Esophagus (tissue), 2 donors: ENCODE results near the gene SOWAHA. TPM values are rescaled to one million over a fixed set of nuclear protein-coding genes. Genes with fewer than 3 reads are reported as not detected.

Experiments used
- H3K27ac ChIP-seq, 2 donors: one replicate each; pipeline ENCODE4 v1.5.1; 2013; ENCODE audit warnings: low read depth in 2 of 2, mild to moderate bottlenecking in 2 of 2, inconsistent platforms in 1 of 2, low read length in 1 of 2, moderate library complexity in 1 of 2
- H3K27me3 ChIP-seq, 2 donors: one replicate each; pipeline ENCODE4 v1.6.1; 2013; ENCODE audit warnings: low read length in 2 of 2, control low read depth in 1 of 2, mild to moderate bottlenecking in 1 of 2; ENCODE audit not compliant: insufficient read depth in 2 of 2, control insufficient read depth in 1 of 2
- H3K36me3 ChIP-seq, 2 donors: one replicate each; pipeline ENCODE4 v1.6.1; 2013; ENCODE audit warnings: low read length in 1 of 2; ENCODE audit not compliant: control insufficient read depth in 2 of 2, insufficient read depth in 2 of 2
- H3K4me1 ChIP-seq, 2 donors: one replicate each; pipeline ENCODE4 v1.6.1; 2013; ENCODE audit warnings: low read length in 1 of 2; ENCODE audit not compliant: control insufficient read depth in 2 of 2, insufficient read depth in 2 of 2
- H3K4me3 ChIP-seq, 2 donors: one replicate each; pipeline ENCODE4 v1.5.1; 2013; ENCODE audit warnings: low read length in 2 of 2, mild to moderate bottlenecking in 2 of 2, low read depth in 1 of 2, moderate library complexity in 1 of 2
- H3K9me3 ChIP-seq, 2 donors: one replicate each; pipeline ENCODE4 v1.6.1; 2013; ENCODE audit warnings: mild to moderate bottlenecking in 2 of 2, low read depth in 1 of 2, low read length in 1 of 2, moderate library complexity in 1 of 2; ENCODE audit not compliant: control insufficient read depth in 2 of 2, insufficient read depth in 1 of 2
- WGBS, 2 donors: extraction: QIAGEN DNeasy Blood & Tissue Kit; methylation state at CpG; one replicate each; pipeline ENCODE4 v1.1.7; 2013; 5-methylcytosine and 5-hydroxymethylcytosine counted together
- polyA plus RNA-seq, 2 donors: library from polyadenylated mRNA; stranded (reverse); fragments of 200-250 nt; gene quantifications; one replicate each; pipeline ENCODE4 v1.2.3, GENCODE V29; 2013
- donor health status: healthy with polysubstance abuse.
- donor health status: Bipolar disorder and iron deficiency.

The SOWAHA gene
- polyA plus RNA-seq, 2 donors, result 0.07 to 0.18 TPM

GRCh38 chr5:132822650-132823480 lies 9.8 kb downstream of the SOWAHA start:
- H3K4me1 ChIP-seq, result peaks cover 2 to 14% of the 10 kb centered on the region in 2 donors
- peaks cover 5 to 6% of the 10 kb centered on the region in 2 donors for H3K36me3 ChIP-seq
- H3K9me3 ChIP-seq, result peaks cover 0 to under 1% of the 10 kb centered on the region in 2 donors
- H3K27me3 ChIP-seq, result no peaks in the 10 kb centered on the region
- H3K4me3 ChIP-seq, result peak overlapping the region; percentile 1 to 12
- WGBS, 2 donors, result 37 to 38% methylated on average over 66 to 68 of the region's 68 CpGs
- H3K27ac ChIP-seq, result no peak overlapping the region

- no peaks in the 10 kb centered on the region for H3K27me3 ChIP-seq
- 78 to 82% methylated on average over 7 of the region's 7 CpGs for WGBS, 2 donors
- peaks cover 5 to 6% of the 10 kb centered on the region in 2 donors for H3K36me3 ChIP-seq
- peaks cover 2 to 14% of the 10 kb centered on the region in 2 donors for H3K4me1 ChIP-seq
- no peak overlapping the region for H3K27ac ChIP-seq
- peak overlapping the region; percentile 1 to 12 for H3K4me3 ChIP-seq
- peaks cover 0 to 3% of the 10 kb centered on the region in 2 donors for H3K9me3 ChIP-seq
Observed at GRCh38 chr5:132823481-132824050, 10.5 kb downstream of the SOWAHA start.

- H3K4me3 ChIP-seq, result no peak overlapping the region
- H3K36me3 ChIP-seq, result peaks cover 5 to 6% of the 10 kb centered on the region in 2 donors
- no peak overlapping the region for H3K27ac ChIP-seq
- peaks cover 2 to 14% of the 10 kb centered on the region in 2 donors for H3K4me1 ChIP-seq
- WGBS, 2 donors, result 93 to 95% methylated on average over 3 of the region's 3 CpGs
- no peaks in the 10 kb centered on the region for H3K27me3 ChIP-seq
- peaks cover 0 to 3% of the 10 kb centered on the region in 2 donors for H3K9me3 ChIP-seq
Observed at GRCh38 chr5:132824426-132824825, 11.3 kb downstream of the SOWAHA start.

GRCh38 chr5:132825033-132825833 lies 12.1 kb downstream of the SOWAHA start:
- Histone ChIP-seq H3K27me3 (no peaks in the 10 kb centered on the region), H3K9me3 (peaks cover 0 to 3% of the 10 kb centered on the region in 2 donors), H3K36me3 (peaks cover 5 to 6% of the 10 kb centered on the region in 2 donors), H3K4me3 (peak overlapping the region in 1 of 2 donors; percentile 43), H3K4me1 (peaks cover 0 to 18% of the 10 kb centered on the region in 2 donors), H3K27ac (no peak overlapping the region)
- 53 to 70% methylated on average over 46 to 71 of the region's 71 CpGs for WGBS, 2 donors

- no peaks in the 10 kb centered on the region for H3K27me3 ChIP-seq
- H3K4me1 ChIP-seq, result peaks cover 0 to 18% of the 10 kb centered on the region in 2 donors
- H3K9me3 ChIP-seq, result peaks cover 0 to 3% of the 10 kb centered on the region in 2 donors
- H3K4me3 ChIP-seq, result peak overlapping the region in 1 of 2 donors; percentile 43
- peaks cover 5 to 6% of the 10 kb centered on the region in 2 donors for H3K36me3 ChIP-seq
- no peak overlapping the region for H3K27ac ChIP-seq
- 50 to 52% methylated on average over 39 to 43 of the region's 43 CpGs for WGBS, 2 donors
Observed at GRCh38 chr5:132825834-132826391, 12.8 kb downstream of the SOWAHA start.

GRCh38 chr5:132826424-132827082 lies 13.5 kb downstream of the SOWAHA start:
- 82% methylated on average over 6 of the region's 6 CpGs for WGBS, 2 donors
- no peak overlapping the region for H3K4me3 ChIP-seq
- H3K27me3 ChIP-seq, result no peaks in the 10 kb centered on the region
- H3K9me3 ChIP-seq, result peaks cover 0 to 3% of the 10 kb centered on the region in 2 donors
- H3K36me3 ChIP-seq, result peaks cover 5 to 6% of the 10 kb centered on the region in 2 donors
- H3K27ac ChIP-seq, result no peak overlapping the region
- peaks cover 0 to 18% of the 10 kb centered on the region in 2 donors for H3K4me1 ChIP-seq

- no peak overlapping the region for H3K4me3 ChIP-seq
- peaks cover 0 to 3% of the 10 kb centered on the region in 2 donors for H3K9me3 ChIP-seq
- WGBS, 2 donors, result 91 to 94% methylated on average over 4 of the region's 4 CpGs
- H3K36me3 ChIP-seq, result peaks cover 5 to 6% of the 10 kb centered on the region in 2 donors
- H3K27me3 ChIP-seq, result no peaks in the 10 kb centered on the region
- peaks cover 0 to 14% of the 10 kb centered on the region in 2 donors for H3K4me1 ChIP-seq
- no peak overlapping the region for H3K27ac ChIP-seq
Observed at GRCh38 chr5:132827943-132828673, 15.0 kb downstream of the SOWAHA start.

GRCh38 chr5:132828846-132829494 lies 15.9 kb downstream of the SOWAHA start:
- Histone ChIP-seq H3K4me1 (peaks cover 0 to 11% of the 10 kb centered on the region in 2 donors), H3K27me3 (no peaks in the 10 kb centered on the region), H3K4me3 (no peak overlapping the region), H3K36me3 (peaks cover 4 to 5% of the 10 kb centered on the region in 2 donors), H3K27ac (no peak overlapping the region), H3K9me3 (peaks cover 0 to 3% of the 10 kb centered on the region in 2 donors)
- WGBS, 2 donors, result 65 to 73% methylated on average over 4 of the region's 4 CpGs
